GM12875 (cell line): ENCODE data around the gene TBXAS1.

Experiments
- H3K4me3 ChIP-seq: one replicate; pipeline ENCODE4 v1.5.1; 2011; ENCODE audit warnings: low read depth, low read length, control low read depth
- CTCF ChIP-seq: IDR thresholded peaks from 2 replicates; pipeline ENCODE4 v1.5.1; 2011; ENCODE audit warnings: low read depth, mild to moderate bottlenecking, control low read depth, inconsistent platforms, low read length, moderate library complexity, borderline replicate concordance; ENCODE audit not compliant: insufficient read depth

Gene TBXAS1

GRCh38 chr7:139897422-139898090, 68.5 kb downstream of the TBXAS1 start:
- TF ChIP-seq CTCF, result no peak
- no peak overlapping the region for H3K4me3 ChIP-seq

GRCh38 chr7:139898483-139898882, 69.4 kb downstream of the TBXAS1 start:
- no peak for TF ChIP-seq CTCF
- no peak overlapping the region for H3K4me3 ChIP-seq

- TF ChIP-seq CTCF, result no peak
- H3K4me3 ChIP-seq, result no peak overlapping the region
These were observed 70.4 kb downstream of the TBXAS1 start for GRCh38 chr7:139899328-139899955.

GRCh38 chr7:139900326-139900725, 71.3 kb downstream of the TBXAS1 start:
- TF ChIP-seq CTCF, result no peak

GRCh38 chr7:139901056-139901795, 72.2 kb downstream of the TBXAS1 start:
- TF ChIP-seq CTCF, result no peak
- H3K4me3 ChIP-seq, result no peak overlapping the region

More at GRCh38 chr7:139900326-139900725, 71.3 kb downstream of the TBXAS1 start:
- H3K4me3 ChIP-seq, result no peak overlapping the region

- no peak for TF ChIP-seq CTCF
- no peak overlapping the region for H3K4me3 ChIP-seq
These were observed 72.8 kb downstream of the TBXAS1 start for GRCh38 chr7:139901901-139902300.
